Gastrocnemius medialis (tissue), 4 donors: ENCODE measurements around the gene TCAF1. TPM values are rescaled to one million over a fixed set of nuclear protein-coding genes. Genes with fewer than 3 reads are reported as not detected.

Experiments used
- ATAC-seq, 2 donors: fragments of 150-250 bp; one replicate each; pipeline ENCODE4 v1.9.1; 2016
- DNase-seq, 2 donors: peaks; one replicate each; pipeline ENCODE4 v3.0.0-alpha.2; 2019
- H3K27ac ChIP-seq, 4 donors: fragments of 200-600 bp; sonication (generic); 1 replicate in 1 of 4; 2 replicates in 3 of 4; pipeline ENCODE4 v1.5.1; 2016 to 2018; ENCODE audit warnings: mild to moderate bottlenecking in 2 of 4, moderate library complexity in 1 of 4
- H3K27me3 ChIP-seq, 3 donors: fragments of 200-600 bp; sonication (generic) in 2 of 3; 1 replicate in 1 of 3; 2 replicates in 2 of 3; pipeline versions ENCODE4 v1.5.1 to v1.6.0; 2016 to 2019; ENCODE audit warnings: mild to moderate bottlenecking in 1 of 3, moderate library complexity in 1 of 3
- H3K36me3 ChIP-seq, 2 donors: fragments of 200-600 bp; sonication (generic) in 1 of 2; one replicate each; pipeline ENCODE4 v1.5.1; 2017 to 2018
- H3K4me1 ChIP-seq, 2 donors: fragments of 200-600 bp; sonication (generic) in 1 of 2; one replicate each; pipeline ENCODE4 v1.5.1; 2016 to 2017; ENCODE audit warnings: mild to moderate bottlenecking in 2 of 2
- H3K4me3 ChIP-seq, 4 donors: fragments of 200-600 bp; sonication (generic) in 3 of 4; 1 replicate in 1 of 4; 2 replicates in 3 of 4; pipeline ENCODE4 v1.5.1; 2016 to 2019; ENCODE audit warnings: mild to moderate bottlenecking in 2 of 4
- H3K9me3 ChIP-seq, 3 donors: fragments of 200-600 bp; sonication (generic) in 2 of 3; 1 replicate in 1 of 3; 2 replicates in 2 of 3; pipeline ENCODE4 v1.5.1; 2016 to 2019
- POLR2A ChIP-seq, 2 donors: fragments of 450-650 bp; IDR thresholded peaks; one replicate each; pipeline ENCODE4 v1.6.1; 2017; ENCODE audit warnings: antibody characterized with exemption in 2 of 2, mild to moderate bottlenecking in 2 of 2, moderate library complexity in 2 of 2
- in situ Hi-C, 4 donors: fragments of 200-750 bp; cut with MboI; loops; one replicate each; pipeline versions ENCODE4 v1.15.0 to v1.8.0; 2017; ENCODE audit warnings: low sequenced_read_pairs in 4 of 4
- intact Hi-C: fragments of 100-400 bp; cut with DNase I; formaldehyde crosslinking; loops from one replicate; pipeline ENCODE4 v1.15.1; 2023; ENCODE audit warnings: low total_unique reads
- total RNA-seq, 4 donors: library from RNA; depleted of rRNA; stranded (reverse); fragments of >200 nt; gene quantifications; one replicate each; pipeline versions ENCODE4 v1.1.0 to v1.2.3, GENCODE V29; 2016
- TF ChIP-seq, protein P1 (sequence below), 5 experiments: fragments of 450-650 bp in 3 of 5; fragments of 200-600 bp in 2 of 5; sonication (generic) in 2 of 5; IDR thresholded peaks in 4 of 5; conservative IDR thresholded peaks in 1 of 5; 1 replicate in 4 of 5; 2 replicates in 1 of 5; pipeline ENCODE4 v1.5.1; 2016 to 2019; ENCODE audit warnings: antibody characterized with exemption in 5 of 5, mild to moderate bottlenecking in 3 of 5, moderate library complexity in 3 of 5

TCAF1 gene
- total RNA-seq, 4 donors from 2014 or later: 31.4 to 43.0 (median 32.9) TPM

DNA sequence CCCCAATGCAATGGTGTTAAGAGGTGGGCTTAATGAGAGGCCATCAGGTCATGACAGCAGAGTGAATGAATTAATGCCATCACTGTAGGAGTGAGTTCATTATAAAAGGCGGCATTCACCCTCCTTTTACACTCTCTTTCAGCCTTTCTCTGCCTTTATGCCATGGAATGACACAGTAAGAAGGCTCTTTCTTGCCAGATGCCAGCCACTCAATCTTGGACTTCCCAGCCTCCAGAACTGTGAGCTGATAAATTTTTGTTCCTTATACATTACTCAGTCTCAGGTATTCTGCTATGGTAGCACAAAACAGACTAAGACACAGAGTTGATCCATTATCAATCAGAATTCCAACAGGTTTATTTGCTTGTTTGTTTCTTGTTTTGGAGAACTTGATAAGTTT is 3.2 kb downstream of the TCAF1 start:
- no peak for ATAC-seq

DNA sequence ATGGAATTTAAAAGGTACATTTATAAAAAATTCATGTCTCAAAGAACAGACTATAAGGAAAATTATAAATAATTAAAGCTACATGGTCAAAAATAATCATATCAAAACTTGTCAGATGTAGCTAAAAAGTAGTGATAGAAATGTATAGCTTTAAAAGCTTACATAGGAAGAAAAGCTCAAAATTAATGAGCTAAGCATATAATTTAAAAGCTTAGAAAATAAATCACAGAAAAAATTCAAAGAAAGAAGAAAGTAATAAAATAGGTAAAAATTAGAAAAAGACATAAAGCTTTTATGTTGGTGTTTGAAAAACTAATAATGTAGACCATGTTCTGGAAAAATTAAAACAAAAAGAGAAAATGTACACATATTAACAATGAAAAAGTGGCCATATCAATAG is 5.3 kb downstream of the TCAF1 start:
- TF ChIP-seq, protein P1, sequence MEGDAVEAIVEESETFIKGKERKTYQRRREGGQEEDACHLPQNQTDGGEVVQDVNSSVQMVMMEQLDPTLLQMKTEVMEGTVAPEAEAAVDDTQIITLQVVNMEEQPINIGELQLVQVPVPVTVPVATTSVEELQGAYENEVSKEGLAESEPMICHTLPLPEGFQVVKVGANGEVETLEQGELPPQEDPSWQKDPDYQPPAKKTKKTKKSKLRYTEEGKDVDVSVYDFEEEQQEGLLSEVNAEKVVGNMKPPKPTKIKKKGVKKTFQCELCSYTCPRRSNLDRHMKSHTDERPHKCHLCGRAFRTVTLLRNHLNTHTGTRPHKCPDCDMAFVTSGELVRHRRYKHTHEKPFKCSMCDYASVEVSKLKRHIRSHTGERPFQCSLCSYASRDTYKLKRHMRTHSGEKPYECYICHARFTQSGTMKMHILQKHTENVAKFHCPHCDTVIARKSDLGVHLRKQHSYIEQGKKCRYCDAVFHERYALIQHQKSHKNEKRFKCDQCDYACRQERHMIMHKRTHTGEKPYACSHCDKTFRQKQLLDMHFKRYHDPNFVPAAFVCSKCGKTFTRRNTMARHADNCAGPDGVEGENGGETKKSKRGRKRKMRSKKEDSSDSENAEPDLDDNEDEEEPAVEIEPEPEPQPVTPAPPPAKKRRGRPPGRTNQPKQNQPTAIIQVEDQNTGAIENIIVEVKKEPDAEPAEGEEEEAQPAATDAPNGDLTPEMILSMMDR (IDR thresholded peaks at IDR 0.05 in 4 of 5, conservative IDR thresholded peaks at IDR 0.05 in 1 of 5): no peak
- TF ChIP-seq POLR2A (IDR thresholded peaks at IDR 0.05): no peak
- Histone ChIP-seq H3K36me3 (no peaks in the 10 kb centered on the region), H3K4me1 (peaks cover 21 to 22% of the 10 kb centered on the region in 2 donors), H3K9me3 (no peaks in the 10 kb centered on the region), H3K27ac (no peak overlapping the region), H3K27me3 (no peaks in the 10 kb centered on the region), H3K4me3 (no peak overlapping the region)
- no peak for DNase-seq
- in situ Hi-C loops: loop anchor here in 1 of 4 donors (25.0 kb wide), 1 partner anchor 609 kb away; the partner anchor contains the start of genes CASP2 and TMEM139
- intact Hi-C loops: no loop called here
- no peak for ATAC-seq

More for the DNA sequence above, 3.2 kb downstream of the TCAF1 start:
- Histone ChIP-seq H3K4me3 (no peak overlapping the region), H3K27me3 (no peaks in the 10 kb centered on the region), H3K4me1 (peaks cover 21 to 22% of the 10 kb centered on the region in 2 donors), H3K9me3 (no peaks in the 10 kb centered on the region), H3K36me3 (no peaks in the 10 kb centered on the region), H3K27ac (peak overlapping the region in 3 of 4 donors; percentile 86 to 97 (median 92))
- DNase-seq: no peak
- in situ Hi-C loops (loop anchor here in 1 of 4 donors (25.0 kb wide), 1 partner anchor 612 kb away; the partner anchor contains the start of genes CASP2 and TMEM139), intact Hi-C loops (no loop called here)
- TF ChIP-seq, protein P1 (IDR thresholded peaks at IDR 0.05 in 4 of 5, conservative IDR thresholded peaks at IDR 0.05 in 1 of 5): no peak

DNA sequence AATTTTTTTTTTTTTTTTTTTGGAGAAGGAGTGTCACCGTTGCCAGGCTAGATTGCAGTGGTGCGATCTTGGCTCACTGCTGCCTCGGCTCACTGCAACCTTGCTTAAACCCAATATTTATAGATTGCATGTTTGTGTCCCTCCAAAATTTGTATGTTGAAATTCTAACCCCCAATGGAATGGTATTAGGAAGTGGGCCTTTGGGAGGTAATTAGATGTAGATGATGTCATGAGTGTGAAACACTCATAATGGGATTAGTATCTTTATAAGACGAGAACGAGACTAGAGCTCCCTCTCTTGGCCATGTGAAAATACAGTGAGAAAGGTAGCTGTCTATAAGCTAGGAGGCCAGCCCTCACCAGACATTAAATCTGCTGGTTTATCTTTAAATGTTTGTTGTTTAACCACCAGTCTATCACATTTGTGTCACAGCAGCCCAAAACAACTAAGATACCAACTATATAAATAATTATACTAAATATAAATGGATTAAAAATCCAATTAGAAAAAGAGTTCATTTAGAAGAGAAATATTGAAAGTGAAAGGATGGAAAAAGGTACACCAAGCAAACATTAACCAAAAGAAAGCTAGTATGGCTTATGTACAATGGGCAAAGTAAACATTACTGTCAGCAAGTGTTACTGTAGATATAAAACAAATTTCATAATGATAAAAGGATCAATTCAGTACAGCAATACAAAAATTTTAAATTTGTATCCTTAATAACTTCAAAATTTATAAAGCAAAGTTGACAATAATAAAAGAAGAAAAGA is 9.3 kb downstream of the TCAF1 start:
- intact Hi-C loops (no loop called here), in situ Hi-C loops (loop anchor here in 1 of 4 donors (25.0 kb wide), 1 partner anchor 605 kb away; the partner anchor contains the start of genes CASP2 and TMEM139)
- no peaks in the 10 kb centered on the region for H3K4me1 ChIP-seq
- H3K27me3 ChIP-seq: no peaks in the 10 kb centered on the region
- no peak overlapping the region for H3K4me3 ChIP-seq
- TF ChIP-seq POLR2A (IDR thresholded peaks at IDR 0.05): no peak
- TF ChIP-seq, protein P1 (IDR thresholded peaks at IDR 0.05 in 4 of 5, conservative IDR thresholded peaks at IDR 0.05 in 1 of 5): no peak
- H3K36me3 ChIP-seq: no peaks in the 10 kb centered on the region
- no peaks in the 10 kb centered on the region for H3K9me3 ChIP-seq
- no peak for DNase-seq
- no peak for ATAC-seq
- no peak overlapping the region for H3K27ac ChIP-seq

- Histone ChIP-seq H3K4me1 (peaks cover 0 to 3% of the 10 kb centered on the region in 2 donors), H3K9me3 (no peaks in the 10 kb centered on the region), H3K36me3 (no peaks in the 10 kb centered on the region), H3K27ac (no peak overlapping the region), H3K27me3 (no peaks in the 10 kb centered on the region), H3K4me3 (no peak overlapping the region)
- ATAC-seq (no peak), DNase-seq (no peak)
- in situ Hi-C loops: loop anchor here in 1 of 4 donors (25.0 kb wide), 1 partner anchor 604 kb away; the partner anchor contains the start of genes CASP2 and TMEM139
- intact Hi-C loops: no loop called here
- no peak for TF ChIP-seq POLR2A (IDR thresholded peaks at IDR 0.05)
- TF ChIP-seq, protein P1 (IDR thresholded peaks at IDR 0.05 in 4 of 5, conservative IDR thresholded peaks at IDR 0.05 in 1 of 5): no peak
Measured at GRCh38 chr7:143891457-143891856, 10.5 kb downstream of the TCAF1 start.
